T-helper 2 cell treated with Interferon-gamma antibody and Interleukin-4, amounts not matched to agents 5 μg/mL and 100 μg/mL, for 36 hours (primary cell): ENCODE measurements around the gene ADARB2.

Experiments
- DNase-seq: peaks from one replicate; pipeline ENCODE4 v3.0.0; 2021; ENCODE audit warnings: low spot score
- H3K27ac Mint-ChIP-seq: one replicate; pipeline ENCODE4 v1.8.0; 2021; ENCODE audit warnings: mild to moderate bottlenecking, mixed read lengths
- H3K27me3 Mint-ChIP-seq: one replicate; pipeline ENCODE4 v1.8.0; 2021; ENCODE audit warnings: low read depth, mixed read lengths
- H3K36me3 Mint-ChIP-seq: one replicate; pipeline ENCODE4 v1.8.0; 2021; ENCODE audit warnings: low read depth, mixed read lengths
- H3K4me1 Mint-ChIP-seq: one replicate; pipeline ENCODE4 v1.8.0; 2021; ENCODE audit warnings: low read depth, mixed read lengths
- H3K4me3 Mint-ChIP-seq: one replicate; pipeline ENCODE4 v1.8.0; 2022; ENCODE audit warnings: mild to moderate bottlenecking, moderate library complexity, mixed read lengths
- H3K9me3 Mint-ChIP-seq: one replicate; pipeline ENCODE4 v1.8.0; 2021; ENCODE audit warnings: mixed read lengths

ADARB2 gene

GRCh38 chr10:1724921-1725488 is 12.3 kb downstream of the ADARB2 start:
- H3K4me1 Mint-ChIP-seq = no peaks in the 10 kb centered on the region

GRCh38 chr10:1716839-1717238 is 20.5 kb downstream of the ADARB2 start:
- DNase-seq = no peak
- H3K27me3 Mint-ChIP-seq = peaks cover 16% of the 10 kb centered on the region
- H3K27ac Mint-ChIP-seq = no peak overlapping the region
- H3K4me3 Mint-ChIP-seq = no peak overlapping the region
- H3K4me1 Mint-ChIP-seq = no peaks in the 10 kb centered on the region
- H3K9me3 Mint-ChIP-seq = no peaks in the 10 kb centered on the region
- no peaks in the 10 kb centered on the region for H3K36me3 Mint-ChIP-seq

More at GRCh38 chr10:1724921-1725488, 12.3 kb downstream of the ADARB2 start:
- no peak overlapping the region for H3K4me3 Mint-ChIP-seq
- no peak overlapping the region for H3K27ac Mint-ChIP-seq
- H3K36me3 Mint-ChIP-seq = no peaks in the 10 kb centered on the region
- no peak for DNase-seq
- peaks cover 3% of the 10 kb centered on the region for H3K27me3 Mint-ChIP-seq
- H3K9me3 Mint-ChIP-seq = no peaks in the 10 kb centered on the region

GRCh38 chr10:1715821-1716220 is 21.5 kb downstream of the ADARB2 start:
- DNase-seq = no peak
- Mint-ChIP-seq H3K9me3 (no peaks in the 10 kb centered on the region), H3K27me3 (peaks cover 16% of the 10 kb centered on the region), H3K4me3 (no peak overlapping the region), H3K36me3 (no peaks in the 10 kb centered on the region), H3K27ac (no peak overlapping the region), H3K4me1 (no peaks in the 10 kb centered on the region)

- Mint-ChIP-seq H3K9me3 (peaks cover 3% of the 10 kb centered on the region), H3K27me3 (peaks cover 25% of the 10 kb centered on the region), H3K36me3 (no peaks in the 10 kb centered on the region), H3K4me3 (no peak overlapping the region), H3K4me1 (no peaks in the 10 kb centered on the region), H3K27ac (no peak overlapping the region)
- no peak for DNase-seq
These were observed 24.2 kb downstream of the ADARB2 start for GRCh38 chr10:1712944-1713671.

- Mint-ChIP-seq H3K9me3 (peaks cover 3% of the 10 kb centered on the region), H3K27ac (no peak overlapping the region), H3K27me3 (peaks cover 25% of the 10 kb centered on the region), H3K36me3 (no peaks in the 10 kb centered on the region), H3K4me1 (no peaks in the 10 kb centered on the region), H3K4me3 (no peak overlapping the region)
- no peak for DNase-seq
These were observed 25.0 kb downstream of the ADARB2 start for GRCh38 chr10:1712314-1712713.

GRCh38 chr10:1709161-1709560 is 28.2 kb downstream of the ADARB2 start:
- no peak for DNase-seq
- Mint-ChIP-seq H3K27me3 (peaks cover 17% of the 10 kb centered on the region), H3K36me3 (no peaks in the 10 kb centered on the region), H3K4me3 (no peak overlapping the region), H3K27ac (no peak overlapping the region), H3K9me3 (peaks cover 20% of the 10 kb centered on the region), H3K4me1 (peaks cover 5% of the 10 kb centered on the region)

GRCh38 chr10:1708746-1709145 is 28.6 kb downstream of the ADARB2 start:
- H3K9me3 Mint-ChIP-seq = peaks cover 20% of the 10 kb centered on the region
- no peak overlapping the region for H3K4me3 Mint-ChIP-seq
- H3K36me3 Mint-ChIP-seq = no peaks in the 10 kb centered on the region
- no peak overlapping the region for H3K27ac Mint-ChIP-seq
- DNase-seq = no peak
- H3K27me3 Mint-ChIP-seq = peaks cover 15% of the 10 kb centered on the region
- H3K4me1 Mint-ChIP-seq = peaks cover 5% of the 10 kb centered on the region

- Mint-ChIP-seq H3K9me3 (peaks cover 20% of the 10 kb centered on the region), H3K4me1 (peaks cover 5% of the 10 kb centered on the region), H3K36me3 (no peaks in the 10 kb centered on the region), H3K27me3 (peaks cover 13% of the 10 kb centered on the region), H3K4me3 (no peak overlapping the region), H3K27ac (peak overlapping the region; percentile 56)
- DNase-seq = no peak
These were observed 30.6 kb downstream of the ADARB2 start for GRCh38 chr10:1706711-1707110.

- H3K4me3 Mint-ChIP-seq = no peak overlapping the region
- no peak for DNase-seq
- H3K27ac Mint-ChIP-seq = no peak overlapping the region
- peaks cover 13% of the 10 kb centered on the region for H3K27me3 Mint-ChIP-seq
- H3K36me3 Mint-ChIP-seq = no peaks in the 10 kb centered on the region
- H3K9me3 Mint-ChIP-seq = peaks cover 20% of the 10 kb centered on the region
- H3K4me1 Mint-ChIP-seq = peaks cover 5% of the 10 kb centered on the region
These were observed 31.1 kb downstream of the ADARB2 start for GRCh38 chr10:1706256-1706655.

- no peak for DNase-seq
- Mint-ChIP-seq H3K9me3 (peaks cover 7% of the 10 kb centered on the region), H3K4me3 (no peak overlapping the region), H3K27me3 (no peaks in the 10 kb centered on the region), H3K27ac (no peak overlapping the region), H3K36me3 (no peaks in the 10 kb centered on the region), H3K4me1 (no peaks in the 10 kb centered on the region)
These were observed 39.1 kb downstream of the ADARB2 start for GRCh38 chr10:1698185-1698584.

- no peaks in the 10 kb centered on the region for H3K4me1 Mint-ChIP-seq
These were observed 41.2 kb downstream of the ADARB2 start for GRCh38 chr10:1696106-1696505.

GRCh38 chr10:1690086-1690485 is 47.2 kb downstream of the ADARB2 start:
- H3K4me1 Mint-ChIP-seq = no peaks in the 10 kb centered on the region
- no peak overlapping the region for H3K4me3 Mint-ChIP-seq
- H3K36me3 Mint-ChIP-seq = no peaks in the 10 kb centered on the region
- no peak for DNase-seq
- peaks cover 1% of the 10 kb centered on the region for H3K27me3 Mint-ChIP-seq
- H3K27ac Mint-ChIP-seq = no peak overlapping the region
- no peaks in the 10 kb centered on the region for H3K9me3 Mint-ChIP-seq

More at GRCh38 chr10:1696106-1696505, 41.2 kb downstream of the ADARB2 start:
- Mint-ChIP-seq H3K36me3 (no peaks in the 10 kb centered on the region), H3K4me3 (no peak overlapping the region), H3K27ac (no peak overlapping the region), H3K27me3 (no peaks in the 10 kb centered on the region), H3K9me3 (peaks cover 7% of the 10 kb centered on the region)
- no peak for DNase-seq

- H3K27ac Mint-ChIP-seq = no peak overlapping the region
- DNase-seq = no peak
- H3K9me3 Mint-ChIP-seq = no peaks in the 10 kb centered on the region
- no peak overlapping the region for H3K4me3 Mint-ChIP-seq
- no peaks in the 10 kb centered on the region for H3K4me1 Mint-ChIP-seq
- peaks cover 1% of the 10 kb centered on the region for H3K27me3 Mint-ChIP-seq
- no peaks in the 10 kb centered on the region for H3K36me3 Mint-ChIP-seq
These were observed 48.8 kb downstream of the ADARB2 start for GRCh38 chr10:1688531-1688930.

- Mint-ChIP-seq H3K36me3 (no peaks in the 10 kb centered on the region), H3K27ac (no peak overlapping the region), H3K4me1 (no peaks in the 10 kb centered on the region), H3K9me3 (no peaks in the 10 kb centered on the region), H3K27me3 (peaks cover 1% of the 10 kb centered on the region), H3K4me3 (no peak overlapping the region)
- DNase-seq = no peak
These were observed 49.6 kb downstream of the ADARB2 start for GRCh38 chr10:1687623-1688150.
